Nucleus accumbens (tissue), 56 donors: ENCODE results near the gene WDR27.
A peak's percentile ranks its signal among the peaks of the same experiment; 100 is the strongest.

ENCODE experiments used
- DNase-seq, 56 donors: peaks; one replicate each; lab custom pipeline; 2025; lab: John Stamatoyannopoulos, UW

The WDR27 gene

GRCh38 chr6:169571123-169571962, 130.5 kb downstream of the WDR27 start:
- DNase-seq = no peak

GRCh38 chr6:169568314-169569087, 133.3 kb downstream of the WDR27 start:
- DNase-seq = no peak

- DNase-seq = no peak
These were observed 134.0 kb downstream of the WDR27 start for GRCh38 chr6:169567819-169568218.

- no peak for DNase-seq
These were observed 134.7 kb downstream of the WDR27 start for GRCh38 chr6:169566961-169567750.

- no peak for DNase-seq
These were observed 135.5 kb downstream of the WDR27 start for GRCh38 chr6:169566319-169566718.

GRCh38 chr6:169564453-169565240, 137.2 kb downstream of the WDR27 start:
- DNase-seq = no peak

- no peak for DNase-seq
These were observed 140.2 kb downstream of the WDR27 start for GRCh38 chr6:169561665-169562064.

- no peak for DNase-seq
These were observed 142.2 kb downstream of the WDR27 start for GRCh38 chr6:169559592-169559991.

GRCh38 chr6:169558774-169559441, 142.9 kb downstream of the WDR27 start:
- no peak for DNase-seq

GRCh38 chr6:169558378-169558773, 143.5 kb downstream of the WDR27 start:
- no peak for DNase-seq

GRCh38 chr6:169557887-169558286, 143.9 kb downstream of the WDR27 start:
- no peak for DNase-seq

- DNase-seq = peak in 1 of 56 donors; percentile 3
These were observed 144.9 kb downstream of the WDR27 start for GRCh38 chr6:169556758-169557548.

- DNase-seq = no peak
These were observed 145.7 kb downstream of the WDR27 start for GRCh38 chr6:169555971-169556617.

GRCh38 chr6:169545982-169546381, 155.8 kb downstream of the WDR27 start:
- DNase-seq = no peak

GRCh38 chr6:169543704-169544103, 158.1 kb downstream of the WDR27 start:
- DNase-seq = no peak

GRCh38 chr6:169542491-169542890, 159.3 kb downstream of the WDR27 start:
- DNase-seq = no peak

- no peak for DNase-seq
These were observed 162.5 kb downstream of the WDR27 start for GRCh38 chr6:169539176-169539897.
